GM04503 (cell line): ENCODE data around the gene ANKLE1.
"Not testable (repeated sequence)": the region's sequence is repeated elsewhere in the genome, so short reads cannot be mapped to it uniquely, and the experiment has no call there.

ENCODE experiments used
- DNase-seq: peaks from one replicate; pipeline ENCODE4 v3.0.0-alpha.2; 2012; ENCODE audit warnings: low read depth

ANKLE1 gene

GRCh38 chr19:17248011-17248776 lies 33.5 kb upstream of the ANKLE1 start:
- DNase-seq, result no peak

DNA sequence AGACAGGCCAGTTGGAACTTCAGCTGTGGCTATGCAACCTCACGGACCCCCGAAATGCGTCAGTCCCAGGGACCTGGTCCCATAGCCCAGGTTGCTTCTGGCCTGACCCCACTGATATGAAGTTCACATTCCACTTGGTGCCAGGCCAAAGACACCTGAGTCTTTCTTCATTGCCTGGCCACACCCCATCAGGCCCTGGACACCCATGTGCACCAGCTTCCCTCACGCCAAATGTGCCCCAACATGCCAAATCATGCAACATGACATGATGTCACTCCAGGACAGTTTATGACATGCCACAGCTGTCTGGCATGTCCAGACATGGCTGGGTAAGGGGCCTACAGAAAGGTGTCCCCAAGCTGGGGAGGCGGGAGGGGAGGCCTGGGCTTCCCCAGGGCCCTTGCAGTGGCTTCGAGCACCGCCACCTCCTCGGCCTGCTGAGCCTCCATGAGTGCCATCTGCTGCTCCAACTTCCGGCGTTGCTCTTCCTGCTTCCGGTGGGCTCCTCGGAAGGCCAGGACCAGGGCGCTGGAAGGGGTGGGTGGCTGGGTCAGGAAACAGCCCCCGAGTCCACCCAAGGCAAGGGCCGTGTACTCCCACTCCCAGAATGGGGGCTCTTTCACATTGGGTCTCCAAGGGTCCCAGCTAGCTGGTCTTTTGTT lies 31.7 kb upstream of the ANKLE1 start:
- no peak for DNase-seq

- no peak for DNase-seq
Measured at GRCh38 chr19:17254636-17255035, 27.1 kb upstream of the ANKLE1 start.

DNA sequence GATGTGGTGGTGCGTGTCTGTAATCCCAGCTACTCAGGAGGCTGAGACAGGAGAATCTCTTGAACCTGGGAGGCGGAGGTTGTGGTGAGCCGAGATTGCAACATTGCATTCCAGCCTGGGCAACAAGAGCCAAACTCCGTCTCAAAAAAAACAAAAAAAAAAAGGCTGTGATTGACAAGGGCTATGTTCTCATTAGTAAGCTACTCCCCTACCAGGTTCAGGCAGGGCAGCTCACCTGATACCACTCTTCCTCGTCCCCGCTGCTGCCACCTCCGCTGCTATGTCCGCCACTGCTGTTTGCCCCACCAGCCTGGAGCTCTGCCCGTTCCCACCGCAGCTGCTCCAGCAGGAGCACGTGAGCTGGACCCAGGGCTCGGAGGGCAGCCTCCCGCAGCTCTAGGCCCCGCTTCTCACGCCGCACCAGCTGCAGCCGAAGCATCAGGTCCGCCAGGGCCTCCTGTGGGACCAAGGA lies 26.5 kb upstream of the ANKLE1 start:
- no peak for DNase-seq

- no peak for DNase-seq
Measured at GRCh38 chr19:17256130-17256529, 25.6 kb upstream of the ANKLE1 start.

DNA sequence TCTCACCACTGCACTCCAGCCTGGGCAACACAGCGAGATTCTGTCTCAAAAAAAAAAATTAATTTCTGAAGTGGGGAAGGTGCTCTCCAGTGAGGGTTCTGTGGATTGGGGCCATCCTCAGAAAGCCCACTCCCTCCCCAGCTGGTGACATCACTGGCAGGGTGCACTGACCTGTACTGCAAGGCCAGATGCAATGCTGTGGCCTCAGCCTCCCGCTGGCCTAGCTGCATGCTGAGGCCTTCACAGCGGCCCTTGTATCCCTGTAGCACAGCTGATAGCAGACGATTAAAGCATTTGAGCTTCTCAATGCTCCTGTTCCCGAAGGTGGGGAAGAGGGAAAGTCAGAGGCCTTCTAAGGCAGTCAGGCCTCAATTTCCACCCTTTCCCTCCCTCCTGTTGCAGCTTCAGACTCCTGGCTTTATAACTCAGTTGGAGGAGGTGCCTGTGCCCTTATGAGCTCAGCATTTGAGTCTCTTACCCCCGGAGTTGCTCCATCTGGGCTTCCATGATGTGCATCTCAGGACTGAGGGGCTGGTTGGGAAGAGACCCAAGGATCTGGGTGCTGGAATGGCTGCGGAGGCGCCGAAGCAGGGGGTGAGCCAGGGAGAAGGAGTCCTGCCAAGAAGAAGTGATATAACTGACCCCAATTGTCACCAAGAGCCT lies 22.5 kb upstream of the ANKLE1 start:
- DNase-seq, result no peak

DNA sequence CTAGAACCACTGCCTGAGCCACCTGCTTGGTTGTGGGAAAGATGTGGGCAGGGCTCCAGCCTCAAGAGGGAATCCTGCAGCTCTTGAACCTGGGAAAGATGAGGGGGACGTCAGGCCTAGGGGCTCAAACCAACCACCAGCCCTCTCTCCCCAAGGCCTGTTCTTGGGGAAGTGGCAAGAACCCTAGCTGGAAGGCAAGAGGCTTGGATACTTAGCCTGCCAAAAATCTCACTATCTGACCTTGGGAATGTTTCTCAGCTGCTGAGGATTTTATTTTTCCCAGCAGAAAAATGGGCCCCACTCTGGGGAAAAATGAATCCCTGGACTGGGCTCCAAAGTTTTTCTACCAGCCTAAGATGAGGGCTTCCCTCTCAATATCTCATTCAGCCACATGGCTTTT lies 21.8 kb upstream of the ANKLE1 start:
- DNase-seq, result no peak

DNA sequence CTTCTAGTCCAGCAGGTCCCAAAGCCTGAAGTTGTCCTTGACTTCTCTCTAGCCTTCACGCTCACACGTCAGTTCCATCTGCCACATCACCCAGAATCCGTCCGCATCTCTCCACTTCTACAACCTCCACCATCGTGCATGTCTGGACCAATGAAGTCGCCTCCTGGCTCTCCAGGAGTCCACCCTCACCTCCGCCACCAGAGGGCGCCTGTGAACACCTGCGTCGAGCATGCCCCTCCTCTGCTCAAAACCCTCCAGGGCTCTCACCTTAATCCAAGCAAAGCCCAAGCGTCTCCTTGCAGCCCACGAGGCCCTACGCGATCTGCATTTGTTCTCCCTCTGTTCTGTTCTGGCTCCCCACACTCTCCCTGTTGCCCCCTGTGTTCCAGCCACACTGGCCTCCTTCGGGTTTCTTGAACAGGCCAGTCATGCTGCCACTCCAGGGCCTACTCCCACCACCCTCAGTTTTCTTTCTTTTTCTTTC lies 20.8 kb upstream of the ANKLE1 start:
- no peak for DNase-seq

- no peak for DNase-seq
Measured at GRCh38 chr19:17262557-17262956, 19.1 kb upstream of the ANKLE1 start.

DNA sequence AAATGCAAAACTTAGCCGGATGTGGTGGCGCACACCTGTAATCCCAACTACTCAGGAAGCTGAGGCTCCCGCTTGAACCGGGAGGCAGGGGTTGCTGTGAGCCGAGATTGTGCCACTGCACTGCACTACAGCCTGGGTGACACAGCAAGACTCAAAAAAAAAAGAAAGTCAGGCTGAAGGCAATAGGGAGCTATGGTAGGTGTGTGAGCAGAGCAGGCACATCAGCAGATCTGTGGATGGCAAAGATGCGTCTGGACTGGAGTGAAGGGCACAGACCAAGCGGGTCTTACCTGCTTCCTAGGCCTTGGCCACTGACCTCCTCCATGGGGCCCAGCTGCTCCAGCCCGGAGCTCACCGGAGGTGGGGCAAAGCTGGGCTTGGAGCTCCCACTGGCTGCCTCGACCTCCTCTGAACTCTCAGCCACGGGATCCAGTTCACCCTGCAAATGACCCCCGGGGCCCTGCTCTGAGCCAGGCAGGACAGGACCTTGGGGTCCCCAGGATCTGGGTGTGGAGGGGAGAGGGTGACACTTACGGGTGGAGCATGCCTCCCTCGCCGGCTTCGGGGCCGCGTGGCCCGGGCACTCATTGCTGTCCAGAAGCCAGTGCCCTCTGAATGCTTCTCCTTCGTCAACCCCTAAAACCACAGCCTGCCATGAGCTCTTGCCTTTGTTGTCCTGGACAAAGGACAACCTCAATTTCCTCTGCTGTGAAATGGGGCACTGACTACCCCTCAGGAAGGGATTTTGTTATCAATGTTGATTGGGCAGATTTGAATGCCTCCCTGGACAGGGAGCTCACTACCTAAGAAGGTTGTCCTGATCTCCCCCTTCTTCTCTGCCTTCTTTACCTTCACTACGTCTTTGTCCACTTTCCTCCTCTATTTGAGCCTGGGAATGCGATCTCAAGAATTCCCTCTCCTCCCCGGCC lies 17.7 kb upstream of the ANKLE1 start:
- no peak for DNase-seq

DNA sequence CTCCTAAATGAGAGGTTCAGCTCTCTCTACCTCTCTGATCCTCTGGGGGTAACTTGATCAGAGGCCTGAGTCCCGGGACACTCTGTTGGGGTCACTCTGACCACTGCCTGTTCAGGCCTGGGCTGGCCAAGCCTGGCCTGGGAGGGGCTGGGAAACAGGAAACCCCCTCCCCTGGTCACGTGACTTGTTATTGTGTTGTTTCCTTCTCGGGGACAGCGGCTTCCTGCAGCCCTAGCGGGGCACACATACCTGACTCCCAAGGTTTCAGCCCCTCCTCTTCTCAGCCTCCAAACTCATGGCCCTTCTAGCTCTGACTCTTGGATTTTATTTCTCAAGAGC lies 17.1 kb upstream of the ANKLE1 start, which contains the start of gene USHBP1:
TSS of gene USHBP1 (minus strand) at position 105 of the 339 bp plus-strand sequence. CDS start 446 bp downstream, outside the sequence.
- DNase-seq, result no peak

DNA sequence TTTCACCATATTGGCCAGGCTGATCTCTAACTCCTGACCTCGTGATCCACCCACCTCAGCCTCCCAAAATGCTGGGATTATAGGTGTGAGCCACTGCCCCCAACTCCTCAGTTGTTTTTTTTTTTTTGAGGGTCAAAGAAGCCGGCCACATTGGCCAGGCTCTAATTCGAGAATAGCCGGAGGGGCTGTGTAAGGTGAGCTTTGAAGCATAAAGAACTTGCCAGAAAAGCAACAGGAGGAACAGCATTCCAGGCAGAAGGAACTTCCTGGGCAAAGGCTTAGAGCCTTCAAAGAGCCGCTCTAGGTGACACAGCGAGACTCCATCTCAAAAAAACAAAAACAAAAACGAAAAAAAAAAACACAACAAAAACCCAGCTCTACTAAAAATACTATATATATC lies 15.7 kb upstream of the ANKLE1 start:
- DNase-seq, result no peak

DNA sequence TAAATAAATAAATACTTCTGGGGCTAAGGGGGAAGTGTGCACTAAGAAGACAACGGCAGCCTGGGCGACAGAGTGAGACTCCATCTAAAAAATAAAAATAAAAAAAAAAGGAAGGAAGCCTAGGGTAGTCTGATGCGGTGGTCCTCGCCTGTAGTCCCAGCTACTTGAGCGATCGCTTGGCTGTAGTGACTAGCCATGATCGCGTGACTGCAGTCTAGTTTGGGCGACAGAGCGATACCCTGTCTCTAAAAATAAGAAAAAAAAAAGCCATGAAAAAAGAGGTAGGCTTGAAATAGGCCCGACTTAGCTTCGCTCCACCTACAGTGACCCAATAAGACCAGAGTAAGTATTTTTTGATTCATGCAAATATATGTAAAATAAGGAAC lies 15.1 kb upstream of the ANKLE1 start:
- DNase-seq, result no peak

GRCh38 chr19:17266975-17267788 lies 14.5 kb upstream of the ANKLE1 start, which contains the start of gene BABAM1:
Gene BABAM1, plus strand, starts transcription at chr19:17267443. Its CDS starts 1,364 bp downstream, at chr19:17268807.
- DNase-seq, result peak; percentile 99

GRCh38 chr19:17268754-17269153 lies 12.9 kb upstream of the ANKLE1 start:
- DNase-seq, result no peak

- not testable (repeated sequence) for DNase-seq
Measured at GRCh38 chr19:17274892-17275291, 6.8 kb upstream of the ANKLE1 start.

GRCh38 chr19:17275441-17276175 lies 6.1 kb upstream of the ANKLE1 start:
- no peak for DNase-seq

DNA sequence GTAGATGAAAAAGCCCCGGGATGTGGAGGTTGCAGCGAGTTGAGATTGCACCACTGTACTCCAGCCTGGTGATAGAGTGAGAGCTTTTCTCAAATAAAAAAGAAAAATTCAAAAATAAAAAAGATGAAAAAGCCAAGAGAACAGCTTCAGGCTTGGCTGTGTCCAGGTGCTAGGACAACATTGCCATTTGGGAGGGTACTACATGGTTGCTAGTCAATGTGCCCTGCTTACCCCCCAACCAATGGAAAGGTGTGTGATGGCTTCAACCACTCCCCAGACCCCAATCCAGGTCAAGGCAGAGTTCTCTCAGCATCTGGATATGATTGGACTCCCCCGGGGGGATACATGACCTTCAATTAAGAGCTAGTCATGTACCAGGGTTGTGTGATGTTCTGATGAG lies 2.3 kb upstream of the ANKLE1 start:
- DNase-seq, result no peak

- DNase-seq, result no peak
Measured at GRCh38 chr19:17282488-17283125, 906 bp downstream of the ANKLE1 start.
